Measurements from ENCODE around the gene VTI1A. TPM values are rescaled to one million over a fixed set of nuclear protein-coding genes. Genes with fewer than 3 reads are reported as not detected.

VTI1A gene
- total RNA-seq, 1 donor from 2014 or later, result 39.4 TPM

DNA sequence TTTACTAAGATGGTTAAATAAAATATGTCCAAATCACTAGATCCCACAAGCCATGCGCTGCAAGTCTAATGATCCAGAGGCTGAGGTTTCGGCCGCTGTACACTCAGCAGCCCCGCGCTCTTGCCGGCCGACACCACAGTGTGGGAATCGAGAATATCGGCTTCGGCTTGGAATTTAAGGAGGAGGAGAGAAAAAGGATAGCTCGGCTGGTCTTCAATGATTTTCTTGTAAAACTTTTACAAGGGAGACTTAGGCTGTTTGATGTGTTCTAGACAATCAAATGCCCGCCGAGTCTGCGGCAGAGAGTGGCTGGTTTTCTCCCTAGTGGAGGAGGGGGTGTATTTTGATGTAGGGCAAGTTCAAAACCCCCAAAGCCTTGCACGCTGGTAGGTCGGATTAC lies 384.8 kb downstream of the VTI1A start:
- H3K9me3 Mint-ChIP-seq (ENCODE audit: low read depth), result no peaks in the 10 kb centered on the region
- H3K27me3 Mint-ChIP-seq, result no peaks in the 10 kb centered on the region
- no peak for DNase-seq (ENCODE audit: low spot score, unreplicated experiment)
- H3K4me3 Mint-ChIP-seq (ENCODE audit: low read depth), result no peak overlapping the region
- H3K4me1 Mint-ChIP-seq (ENCODE audit: low read depth), result peaks cover 39% of the 10 kb centered on the region
- peak overlapping the region; percentile 51 for H3K27ac Mint-ChIP-seq
- no peaks in the 10 kb centered on the region for H3K36me3 Mint-ChIP-seq (ENCODE audit: insufficient read depth)
- TF ChIP-seq, protein P1, sequence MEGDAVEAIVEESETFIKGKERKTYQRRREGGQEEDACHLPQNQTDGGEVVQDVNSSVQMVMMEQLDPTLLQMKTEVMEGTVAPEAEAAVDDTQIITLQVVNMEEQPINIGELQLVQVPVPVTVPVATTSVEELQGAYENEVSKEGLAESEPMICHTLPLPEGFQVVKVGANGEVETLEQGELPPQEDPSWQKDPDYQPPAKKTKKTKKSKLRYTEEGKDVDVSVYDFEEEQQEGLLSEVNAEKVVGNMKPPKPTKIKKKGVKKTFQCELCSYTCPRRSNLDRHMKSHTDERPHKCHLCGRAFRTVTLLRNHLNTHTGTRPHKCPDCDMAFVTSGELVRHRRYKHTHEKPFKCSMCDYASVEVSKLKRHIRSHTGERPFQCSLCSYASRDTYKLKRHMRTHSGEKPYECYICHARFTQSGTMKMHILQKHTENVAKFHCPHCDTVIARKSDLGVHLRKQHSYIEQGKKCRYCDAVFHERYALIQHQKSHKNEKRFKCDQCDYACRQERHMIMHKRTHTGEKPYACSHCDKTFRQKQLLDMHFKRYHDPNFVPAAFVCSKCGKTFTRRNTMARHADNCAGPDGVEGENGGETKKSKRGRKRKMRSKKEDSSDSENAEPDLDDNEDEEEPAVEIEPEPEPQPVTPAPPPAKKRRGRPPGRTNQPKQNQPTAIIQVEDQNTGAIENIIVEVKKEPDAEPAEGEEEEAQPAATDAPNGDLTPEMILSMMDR (IDR thresholded peaks at IDR 0.05; ENCODE audit: unreplicated experiment), result no peak

DNA sequence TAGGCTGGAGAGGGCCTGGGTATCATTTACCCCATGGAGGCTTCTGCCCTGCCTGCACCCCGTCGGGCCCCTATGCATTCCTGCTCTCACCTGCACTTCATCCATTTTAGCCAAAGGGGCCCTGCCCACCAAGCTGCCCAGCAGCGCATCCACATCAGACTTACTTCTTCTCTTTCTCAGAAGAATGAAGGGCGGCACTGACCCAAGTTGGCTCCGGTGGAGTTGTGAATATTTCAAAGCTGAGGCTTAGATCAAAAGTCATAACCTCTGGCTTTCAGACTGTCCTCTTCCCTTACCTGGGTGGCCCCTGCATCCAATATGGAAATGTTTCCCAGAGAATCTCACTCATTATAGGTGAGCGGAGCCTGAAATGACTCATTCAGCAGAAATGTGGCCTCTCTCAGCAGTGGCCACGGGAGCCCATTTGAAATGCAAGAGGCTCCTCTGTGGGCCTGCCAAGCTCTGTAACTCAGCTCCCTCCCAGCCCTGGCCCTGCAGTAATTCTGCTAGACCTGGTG lies 385.4 kb downstream of the VTI1A start:
- Mint-ChIP-seq H3K4me1 (ENCODE audit: low read depth) (peaks cover 39% of the 10 kb centered on the region), H3K27me3 (no peaks in the 10 kb centered on the region), H3K9me3 (ENCODE audit: low read depth) (no peaks in the 10 kb centered on the region), H3K36me3 (ENCODE audit: insufficient read depth) (no peaks in the 10 kb centered on the region), H3K27ac (peak overlapping the region; percentile 63), H3K4me3 (ENCODE audit: low read depth) (no peak overlapping the region)
- TF ChIP-seq, protein P1 (IDR thresholded peaks at IDR 0.05; ENCODE audit: unreplicated experiment), result no peak
- DNase-seq (ENCODE audit: low spot score, unreplicated experiment), result no peak

DNA sequence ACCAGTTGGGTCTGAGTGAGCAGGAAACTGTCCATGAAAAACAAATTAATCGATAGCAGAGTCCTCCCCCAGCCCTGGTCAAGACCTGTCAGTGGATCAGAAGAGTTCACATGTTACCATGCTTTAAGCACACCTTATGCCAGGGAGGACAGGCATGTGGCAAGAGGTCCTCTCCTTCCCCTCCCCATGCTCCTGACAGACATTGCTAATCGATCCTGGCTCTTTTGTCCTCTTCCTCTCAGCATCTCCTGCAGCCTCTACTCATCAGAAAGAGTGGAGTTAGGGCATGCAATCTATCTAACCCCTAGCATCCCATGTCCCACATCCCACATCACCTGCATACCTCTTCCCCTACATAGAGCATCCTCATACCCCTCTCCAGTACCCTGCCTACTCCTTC lies 385.9 kb downstream of the VTI1A start:
- no peak for DNase-seq (ENCODE audit: low spot score, unreplicated experiment)
- H3K4me1 Mint-ChIP-seq (ENCODE audit: low read depth), result peaks cover 39% of the 10 kb centered on the region
- no peak overlapping the region for H3K4me3 Mint-ChIP-seq (ENCODE audit: low read depth)
- TF ChIP-seq, protein P1 (IDR thresholded peaks at IDR 0.05; ENCODE audit: unreplicated experiment), result no peak
- H3K9me3 Mint-ChIP-seq (ENCODE audit: low read depth), result no peaks in the 10 kb centered on the region
- H3K36me3 Mint-ChIP-seq (ENCODE audit: insufficient read depth), result no peaks in the 10 kb centered on the region
- H3K27me3 Mint-ChIP-seq, result no peaks in the 10 kb centered on the region
- H3K27ac Mint-ChIP-seq, result peak overlapping the region; percentile 1

DNA sequence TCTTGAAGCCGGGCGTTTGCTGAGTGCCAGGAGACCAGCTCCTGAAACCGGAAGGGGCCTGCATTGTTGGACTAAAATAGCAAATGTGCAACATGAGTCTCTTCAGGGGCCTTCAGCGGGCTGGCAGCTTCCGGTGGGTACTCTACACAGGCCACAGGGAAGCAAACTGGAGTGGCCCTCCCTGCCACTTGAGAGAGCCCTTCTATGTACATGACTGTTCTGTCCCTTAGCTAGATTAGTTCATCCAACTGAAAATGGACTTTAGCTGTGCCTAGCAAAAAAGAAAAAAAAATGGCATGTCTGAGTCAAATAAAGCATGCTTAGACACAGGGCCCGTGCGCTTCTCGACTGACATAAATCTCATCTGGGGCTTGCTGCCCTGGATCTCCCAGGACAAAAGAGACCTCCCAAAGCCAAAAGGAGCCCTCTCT lies 387.8 kb downstream of the VTI1A start:
- Mint-ChIP-seq H3K4me3 (ENCODE audit: low read depth) (no peak overlapping the region), H3K4me1 (ENCODE audit: low read depth) (peaks cover 41% of the 10 kb centered on the region), H3K9me3 (ENCODE audit: low read depth) (no peaks in the 10 kb centered on the region), H3K27me3 (no peaks in the 10 kb centered on the region), H3K36me3 (ENCODE audit: insufficient read depth) (no peaks in the 10 kb centered on the region), H3K27ac (no peak overlapping the region)
- DNase-seq (ENCODE audit: low spot score, unreplicated experiment), result no peak
- TF ChIP-seq, protein P1 (IDR thresholded peaks at IDR 0.05; ENCODE audit: unreplicated experiment), result no peak

DNA sequence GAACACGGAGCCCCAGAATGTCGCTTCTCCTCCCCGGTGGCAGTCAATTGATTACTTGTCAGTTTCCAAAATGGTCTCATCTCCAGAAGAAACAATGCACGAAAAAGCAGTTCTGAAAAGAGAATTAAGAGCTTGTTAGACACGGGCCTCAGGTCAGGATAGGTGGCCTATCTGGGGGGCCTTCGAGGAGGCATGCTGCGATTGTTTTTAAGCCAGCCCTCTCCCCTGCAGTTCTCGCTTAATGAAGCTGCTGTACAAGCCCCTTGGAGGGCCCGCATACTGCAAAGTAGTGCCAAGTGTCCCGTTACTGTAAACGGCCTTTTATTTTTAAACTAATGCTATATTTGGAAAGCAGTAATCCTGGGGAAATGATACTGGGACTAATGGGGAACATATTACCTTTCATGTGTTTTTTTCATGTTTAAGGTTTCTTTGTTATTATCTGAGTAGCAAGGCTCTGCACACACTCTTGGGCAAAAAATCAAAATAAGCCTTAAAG lies 388.3 kb downstream of the VTI1A start:
- peaks cover 40% of the 10 kb centered on the region for H3K4me1 Mint-ChIP-seq (ENCODE audit: low read depth)
- TF ChIP-seq, protein P1 (IDR thresholded peaks at IDR 0.05; ENCODE audit: unreplicated experiment), result no peak

More for the DNA sequence above, 388.3 kb downstream of the VTI1A start:
- H3K9me3 Mint-ChIP-seq (ENCODE audit: low read depth), result no peaks in the 10 kb centered on the region
- no peak overlapping the region for H3K4me3 Mint-ChIP-seq (ENCODE audit: low read depth)
- no peaks in the 10 kb centered on the region for H3K27me3 Mint-ChIP-seq
- H3K36me3 Mint-ChIP-seq (ENCODE audit: insufficient read depth), result no peaks in the 10 kb centered on the region
- no peak for DNase-seq (ENCODE audit: low spot score, unreplicated experiment)
- no peak overlapping the region for H3K27ac Mint-ChIP-seq
